Caco-2 (cell line): ENCODE measurements around the gene ZNF428. TPM values are rescaled to one million over a fixed set of nuclear protein-coding genes. Genes with fewer than 3 reads are reported as not detected.

Experiments
- BruUV-seq: library from RNA; stranded (reverse); fragments of 400-500 nt; replicated peaks from 2 replicates; lab custom pipeline; 2021; lab: Mats Ljungman, UMichigan
- CTCF ChIA-PET: fragments of 300-600 bp; sonication (Branson Sonifier 250); formaldehyde crosslinking; loops from one replicate; lab custom pipeline; 2022; ENCODE audit warnings: antibody characterized with exemption; lab: Charles Lee
- POLR2A ChIA-PET: fragments of 300-600 bp; sonication (Branson Sonifier 250); formaldehyde crosslinking; loops from one replicate; lab custom pipeline; 2022; ENCODE audit warnings: antibody characterized with exemption; lab: Charles Lee
- DNase-seq, 2 experiments: peaks; one replicate each; pipeline versions ENCODE4 v3.0.0 to v3.0.0-alpha.2; 2020 to 2022
- H3K27me3 ChIP-seq: replicated peaks from 2 replicates; pipeline ENCODE4 v1.6.0; 2011; ENCODE audit warnings: low read length; ENCODE audit not compliant: control insufficient read depth, insufficient read depth
- H3K36me3 ChIP-seq: 2 replicates; pipeline ENCODE4 v1.5.1; 2011; ENCODE audit warnings: low read length; ENCODE audit not compliant: control insufficient read depth, insufficient read depth
- H3K4me1 ChIP-seq: fragments of 250-450 bp; sonication (Bioruptor Pico); 2 replicates; pipeline ENCODE4 v1.5.1; 2020; ENCODE audit warnings: mild to moderate bottlenecking
- H3K4me3 ChIP-seq: 2 replicates; pipeline ENCODE4 v1.5.1; 2011; ENCODE audit warnings: low read depth, mild to moderate bottlenecking, control low read depth, low read length
- H3K9me3 ChIP-seq: fragments of 250-450 bp; sonication (Bioruptor Pico); 2 replicates; pipeline ENCODE4 v1.5.1; 2020; ENCODE audit warnings: mild to moderate bottlenecking, moderate library complexity
- H3K27ac Mint-ChIP-seq: one replicate; pipeline ENCODE4 v1.8.0; 2022; ENCODE audit warnings: mixed read lengths; ENCODE audit not compliant: unreplicated experiment
- H3K27me3 Mint-ChIP-seq: one replicate; pipeline ENCODE4 v1.8.0; 2022; ENCODE audit warnings: mixed read lengths; ENCODE audit not compliant: insufficient read depth, unreplicated experiment
- H3K36me3 Mint-ChIP-seq: one replicate; pipeline ENCODE4 v1.8.0; 2022; ENCODE audit warnings: mild to moderate bottlenecking, mixed read lengths; ENCODE audit not compliant: insufficient read depth, unreplicated experiment
- H3K4me1 Mint-ChIP-seq: one replicate; pipeline ENCODE4 v1.8.0; 2022; ENCODE audit warnings: low read depth, mixed read lengths; ENCODE audit not compliant: unreplicated experiment
- H3K4me3 Mint-ChIP-seq: one replicate; pipeline ENCODE4 v1.8.0; 2022; ENCODE audit warnings: mild to moderate bottlenecking, moderate library complexity, mixed read lengths; ENCODE audit not compliant: unreplicated experiment
- H3K9me3 Mint-ChIP-seq: one replicate; pipeline ENCODE4 v1.8.0; 2022; ENCODE audit warnings: mixed read lengths; ENCODE audit not compliant: unreplicated experiment
- intact Hi-C: fragments of 100-400 bp; cut with micrococcal nuclease; formaldehyde crosslinking; loops from one replicate; pipeline ENCODE4 v1.10.0; 2022; ENCODE audit not compliant: unreplicated experiment
- total RNA-seq: library from RNA; stranded (reverse); gene quantifications from 2 replicates; pipeline ENCODE4 v1.2.3, GENCODE V29; 2022
- TF ChIP-seq, protein P1 (sequence below), 2 experiments: fragments of 200-600 bp in 1 of 2; IDR thresholded peaks; 1 replicate in 1 of 2; 2 replicates in 1 of 2; pipeline versions ENCODE4 v1.5.1 to v1.8.0; 2011 to 2022; ENCODE audit warnings: antibody characterized with exemption in 1 of 2, control low read depth in 1 of 2, inconsistent platforms in 1 of 2, low read depth in 1 of 2, low read length in 1 of 2, mild to moderate bottlenecking in 1 of 2, moderate library complexity in 1 of 2; ENCODE audit not compliant: insufficient read depth in 1 of 2, severe bottlenecking in 1 of 2, unreplicated experiment in 1 of 2

The ZNF428 gene
- total RNA-seq, 1 experiment from 2014 or later: 38.9 TPM

DNA sequence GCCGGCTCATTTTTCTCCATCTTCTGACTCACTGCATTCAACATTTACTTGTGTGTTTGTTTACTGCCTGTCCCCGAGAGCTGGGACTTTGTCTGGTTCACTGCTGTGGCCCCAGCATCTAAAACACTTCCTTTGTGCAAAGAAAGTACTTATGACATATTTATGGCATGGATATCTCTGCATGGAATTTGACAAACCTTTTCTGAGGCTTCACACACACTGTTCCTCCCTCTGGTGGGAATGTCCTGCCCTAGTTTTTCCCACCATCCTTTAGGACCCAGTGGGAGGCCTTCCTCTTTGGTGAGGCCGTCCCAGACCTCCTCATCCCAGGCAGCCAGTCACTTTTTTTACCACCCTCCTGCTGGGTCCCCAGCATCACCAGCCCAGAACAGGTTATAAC is 8.9 kb downstream of the ZNF428 start:
- ChIA-PET POLR2A (interaction anchor here (0.6 kb wide), 1 partner anchor 1110 kb away, joined by 4 read pairs; no protein-coding TSS in a partner anchor), CTCF (no interaction called here)
- Mint-ChIP-seq H3K4me1 (peaks cover 10% of the 10 kb centered on the region), H3K27ac (no peak overlapping the region), H3K27me3 (no peaks in the 10 kb centered on the region), H3K9me3 (no peaks in the 10 kb centered on the region), H3K4me3 (no peak overlapping the region), H3K36me3 (peaks cover 43% of the 10 kb centered on the region)
- Histone ChIP-seq H3K27me3 (no peaks in the 10 kb centered on the region), H3K4me3 (no peak overlapping the region), H3K9me3 (no peaks in the 10 kb centered on the region), H3K4me1 (no peaks in the 10 kb centered on the region), H3K36me3 (peaks cover 1% of the 10 kb centered on the region; the same call in 1 of the 2 replicates)
- no peak for DNase-seq
- TF ChIP-seq, protein P1, sequence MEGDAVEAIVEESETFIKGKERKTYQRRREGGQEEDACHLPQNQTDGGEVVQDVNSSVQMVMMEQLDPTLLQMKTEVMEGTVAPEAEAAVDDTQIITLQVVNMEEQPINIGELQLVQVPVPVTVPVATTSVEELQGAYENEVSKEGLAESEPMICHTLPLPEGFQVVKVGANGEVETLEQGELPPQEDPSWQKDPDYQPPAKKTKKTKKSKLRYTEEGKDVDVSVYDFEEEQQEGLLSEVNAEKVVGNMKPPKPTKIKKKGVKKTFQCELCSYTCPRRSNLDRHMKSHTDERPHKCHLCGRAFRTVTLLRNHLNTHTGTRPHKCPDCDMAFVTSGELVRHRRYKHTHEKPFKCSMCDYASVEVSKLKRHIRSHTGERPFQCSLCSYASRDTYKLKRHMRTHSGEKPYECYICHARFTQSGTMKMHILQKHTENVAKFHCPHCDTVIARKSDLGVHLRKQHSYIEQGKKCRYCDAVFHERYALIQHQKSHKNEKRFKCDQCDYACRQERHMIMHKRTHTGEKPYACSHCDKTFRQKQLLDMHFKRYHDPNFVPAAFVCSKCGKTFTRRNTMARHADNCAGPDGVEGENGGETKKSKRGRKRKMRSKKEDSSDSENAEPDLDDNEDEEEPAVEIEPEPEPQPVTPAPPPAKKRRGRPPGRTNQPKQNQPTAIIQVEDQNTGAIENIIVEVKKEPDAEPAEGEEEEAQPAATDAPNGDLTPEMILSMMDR (IDR thresholded peaks at IDR 0.05; ENCODE audit: insufficient read depth in 1 of 2, low read depth in 1 of 2, low read length in 1 of 2, severe bottlenecking in 1 of 2, unreplicated experiment in 1 of 2): no peak
- intact Hi-C loops: no loop called here
- BruUV-seq: no TSS peak

DNA sequence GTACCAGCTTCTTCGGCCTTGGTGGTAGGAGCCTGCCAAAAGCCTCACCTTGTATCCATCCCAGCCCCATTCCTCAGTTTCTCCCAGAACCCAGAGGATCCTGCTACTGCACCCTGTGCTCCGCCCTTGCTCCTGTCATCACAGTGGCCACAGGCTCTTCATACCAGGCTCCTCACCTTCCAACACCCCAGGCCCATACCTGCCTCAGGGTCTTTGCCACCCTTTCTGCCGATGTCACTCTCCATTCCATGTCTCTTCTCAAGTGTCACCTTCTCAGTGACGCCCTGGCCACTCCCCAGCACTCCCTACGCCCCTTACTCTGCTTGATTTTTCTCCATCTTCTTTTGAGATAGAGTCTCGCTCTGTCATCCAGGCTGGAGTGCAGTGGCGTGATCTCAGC is 9.6 kb downstream of the ZNF428 start:
- POLR2A ChIA-PET: no interaction called here
- peaks cover 10% of the 10 kb centered on the region for H3K4me1 Mint-ChIP-seq

DNA sequence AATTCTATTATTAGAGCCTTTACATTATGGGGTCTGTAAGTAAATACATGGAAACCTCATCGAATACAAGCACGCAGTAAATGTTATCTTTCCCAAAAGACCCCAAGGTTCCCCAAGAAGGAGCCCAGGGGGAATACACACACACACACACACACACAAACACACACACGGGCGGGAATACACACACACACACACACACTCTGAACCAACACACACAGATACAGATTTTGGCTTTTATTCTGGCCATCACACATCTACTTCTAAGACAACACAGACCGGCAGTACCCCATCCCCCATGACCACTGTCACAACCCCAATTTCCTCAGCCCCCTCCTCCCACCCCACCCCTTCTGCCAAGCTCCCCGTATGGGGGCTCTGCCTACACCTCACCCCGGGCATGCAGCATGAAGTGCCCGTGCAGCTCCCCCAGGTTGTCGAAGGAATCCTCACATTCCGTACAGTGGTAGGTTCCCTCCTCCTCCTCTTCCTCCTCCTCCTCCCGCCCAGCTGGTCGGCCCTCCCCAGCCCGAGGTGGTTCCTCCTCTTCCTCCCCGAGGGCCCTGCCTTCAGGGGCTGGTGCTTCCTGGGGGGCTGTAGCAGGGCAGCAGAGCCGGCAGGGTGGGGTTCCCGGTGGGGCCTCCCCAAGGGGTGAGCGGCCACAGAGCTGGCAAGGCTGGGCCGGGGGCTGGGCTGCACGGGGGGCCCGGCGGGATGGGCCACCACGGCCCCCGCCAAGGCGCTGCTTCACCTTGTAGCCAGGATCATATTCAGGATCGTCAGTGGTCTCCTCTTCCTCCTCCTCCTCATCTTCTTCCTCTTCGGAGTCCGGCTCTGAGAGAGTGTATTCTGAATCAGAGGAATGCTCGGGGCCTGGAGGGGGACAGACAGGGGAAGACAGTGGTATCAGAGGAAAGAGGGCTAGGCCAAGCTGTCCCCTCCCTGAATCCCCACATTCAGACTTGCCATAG is 11.9 kb downstream of the ZNF428 start:
- intact Hi-C loops: no loop called here
- Histone ChIP-seq H3K27me3 (no peaks in the 10 kb centered on the region), H3K4me1 (no peaks in the 10 kb centered on the region), H3K9me3 (no peaks in the 10 kb centered on the region), H3K4me3 (no peak overlapping the region), H3K36me3 (no peaks in the 10 kb centered on the region)
- ChIA-PET CTCF (interaction anchor here (0.6 kb wide), 1 partner anchor 1722 kb away, joined by 3 read pairs; no protein-coding TSS in a partner anchor), POLR2A (no interaction called here)
- DNase-seq: no peak
- no peak overlapping the region for H3K27ac Mint-ChIP-seq
- BruUV-seq: TSS peak; percentile 69
- no peaks in the 10 kb centered on the region for H3K27me3 Mint-ChIP-seq
- peaks cover 45% of the 10 kb centered on the region for H3K36me3 Mint-ChIP-seq
- TF ChIP-seq, protein P1 (IDR thresholded peaks at IDR 0.05; ENCODE audit: insufficient read depth in 1 of 2, low read depth in 1 of 2, low read length in 1 of 2, severe bottlenecking in 1 of 2, unreplicated experiment in 1 of 2): no peak
- H3K4me1 Mint-ChIP-seq: peaks cover 10% of the 10 kb centered on the region
- no peak overlapping the region for H3K4me3 Mint-ChIP-seq
- H3K9me3 Mint-ChIP-seq: no peaks in the 10 kb centered on the region

More for the DNA sequence above, 9.6 kb downstream of the ZNF428 start:
- BruUV-seq: no TSS peak
- Histone ChIP-seq H3K27me3 (no peaks in the 10 kb centered on the region), H3K4me1 (no peaks in the 10 kb centered on the region), H3K36me3 (peaks cover 1% of the 10 kb centered on the region; the same call in 1 of the 2 replicates), H3K4me3 (no peak overlapping the region), H3K9me3 (no peaks in the 10 kb centered on the region)
- CTCF ChIA-PET: no interaction called here
- TF ChIP-seq, protein P1 (IDR thresholded peaks at IDR 0.05; ENCODE audit: insufficient read depth in 1 of 2, low read depth in 1 of 2, low read length in 1 of 2, severe bottlenecking in 1 of 2, unreplicated experiment in 1 of 2): no peak
- no peak overlapping the region for H3K27ac Mint-ChIP-seq
- H3K27me3 Mint-ChIP-seq: no peaks in the 10 kb centered on the region
- no peaks in the 10 kb centered on the region for H3K9me3 Mint-ChIP-seq
- intact Hi-C loops: no loop called here
- H3K36me3 Mint-ChIP-seq: peaks cover 43% of the 10 kb centered on the region
- no peak for DNase-seq
- no peak overlapping the region for H3K4me3 Mint-ChIP-seq
